HepG2 (cell line): ENCODE data around the gene NR3C2. TPM values are rescaled to one million over a fixed set of nuclear protein-coding genes. Genes with fewer than 3 reads are reported as not detected.

ENCODE experiments used
- ATAC-seq: fragments of 200-7000 bp; cut with Tn5 transposase; 3 replicates; pipeline ENCODE4 v1.9.1; 2020; ENCODE audit warnings: mild to moderate bottlenecking, moderate library complexity
- BruUV-seq: library from RNA; stranded (reverse); fragments of 400-500 nt; replicated peaks from 2 replicates; lab custom pipeline; 2021; lab: Mats Ljungman, UMichigan
- CTCF ChIA-PET: fragments of 300-600 bp; formaldehyde crosslinking; extraction: SDS; loops from one replicate; lab custom pipeline; 2021; ENCODE audit warnings: low total read pairs, inconsistent platforms, low intra/inter-chr PET ratio; lab: Yijun Ruan, JAX
- POLR2A ChIA-PET: fragments of 350-600 bp; sonication (Branson Sonifier 250); formaldehyde crosslinking; loops from one replicate; lab custom pipeline; 2020; ENCODE audit warnings: antibody characterized with exemption, inconsistent platforms; lab: Yijun Ruan, JAX
- DNase-seq: peaks from one replicate; pipeline ENCODE4 v3.0.0-alpha.2; 2015; ENCODE audit warnings: low spot score
- FAIRE-seq: peaks from 3 replicates; lab custom pipeline; 2011; peaks lifted over from hg19 to GRCh38; lab: Jason Lieb, UNC
- H2AFZ ChIP-seq: one replicate; pipeline ENCODE4 v1.6.1; 2011; ENCODE audit warnings: low read length, inconsistent platforms
- H3K27ac ChIP-seq: fragments of 300-600 bp; 3 replicates; pipeline ENCODE4 v1.8.0; 2011; ENCODE audit warnings: mixed run types, mild to moderate bottlenecking, mixed read lengths, low read length, inconsistent platforms; ENCODE audit not compliant: insufficient read depth; ENCODE audit errors: extremely low read length
- H3K27me3 ChIP-seq, 2 experiments: fragments of 200-600 bp in 1 of 2; 2 replicates in 1 of 2; 3 replicates in 1 of 2; pipeline versions ENCODE4 v1.6.0 to v1.8.0; 2011; ENCODE audit warnings: low read length in 2 of 2, mild to moderate bottlenecking in 2 of 2, moderate library complexity in 2 of 2, inconsistent platforms in 1 of 2; ENCODE audit not compliant: insufficient read depth in 2 of 2, control insufficient read depth in 1 of 2
- H3K36me3 ChIP-seq, 2 experiments: fragments of 200-600 bp in 1 of 2; replicated peaks in 1 of 2; 2 replicates in 1 of 2; 3 replicates in 1 of 2; pipeline versions ENCODE4 v1.5.1 to v1.8.0; 2011; ENCODE audit warnings: low read length in 2 of 2, inconsistent platforms in 1 of 2; ENCODE audit not compliant: insufficient read depth in 2 of 2, control insufficient read depth in 1 of 2
- H3K4me1 ChIP-seq: 2 replicates; pipeline ENCODE4 v1.5.1; 2012; ENCODE audit warnings: low read length, inconsistent platforms; ENCODE audit not compliant: insufficient read depth
- H3K4me2 ChIP-seq: 2 replicates; pipeline ENCODE4 v1.6.0; 2011; ENCODE audit warnings: low read depth, low read length, inconsistent platforms
- H3K4me3 ChIP-seq, 3 experiments: fragments of 200-600 bp in 1 of 3; sonication (generic), shearing (Covaris generic) in 1 of 3; replicated peaks in 1 of 3; 2 replicates each; pipeline ENCODE4 v1.5.1; 2011 to 2016; ENCODE audit warnings: low read length in 3 of 3, inconsistent platforms in 2 of 3, low read depth in 2 of 3, mild to moderate bottlenecking in 2 of 3, control low read depth in 1 of 3, mixed read lengths in 1 of 3; ENCODE audit not compliant: insufficient read depth in 1 of 3
- H3K79me2 ChIP-seq: one replicate; pipeline ENCODE4 v1.6.1; 2011; ENCODE audit warnings: low read length, inconsistent platforms; ENCODE audit not compliant: insufficient read depth
- H3K9ac ChIP-seq: 2 replicates; pipeline ENCODE4 v1.6.0; 2011; ENCODE audit warnings: mild to moderate bottlenecking, low read depth, low read length, inconsistent platforms; ENCODE audit not compliant: insufficient read depth
- H3K9me3 ChIP-seq: 2 replicates; pipeline ENCODE4 v1.5.1; 2012; ENCODE audit warnings: mild to moderate bottlenecking, low read length
- H4K20me1 ChIP-seq: 2 replicates; pipeline ENCODE4 v1.6.0; 2011; ENCODE audit warnings: inconsistent platforms, mild to moderate bottlenecking, low read length, moderate library complexity; ENCODE audit not compliant: insufficient read depth
- BORCS8-MEF2B ChIP-seq: sonication (generic); formaldehyde crosslinking; IDR thresholded peaks from 2 replicates; pipeline ENCODE4 v1.8.0; 2022; ENCODE audit warnings: mild to moderate bottlenecking, missing genetic modification reagents
- HNF4G ChIP-seq, 2 experiments: sonication (generic) in 1 of 2; formaldehyde crosslinking in 1 of 2; IDR thresholded peaks; 2 replicates each; pipeline versions ENCODE4 v1.4.0 to v1.6.1; 2011 to 2020; ENCODE audit warnings: borderline replicate concordance in 2 of 2, low read depth in 2 of 2, mild to moderate bottlenecking in 2 of 2, low read length in 1 of 2, missing genetic modification reagents in 1 of 2, moderate library complexity in 1 of 2
- SALL1 ChIP-seq: sonication (generic); formaldehyde crosslinking; IDR thresholded peaks from 2 replicates; pipeline ENCODE4 v1.8.0; 2022; ENCODE audit warnings: mild to moderate bottlenecking, missing genetic modification reagents
- SPEN ChIP-seq: sonication (generic); formaldehyde crosslinking; IDR thresholded peaks from 2 replicates; pipeline ENCODE4 v1.5.1; 2020; ENCODE audit warnings: low read depth, mild to moderate bottlenecking, missing genetic modification reagents
- TARDBP ChIP-seq: sonication (generic); formaldehyde crosslinking; IDR thresholded peaks from 2 replicates; pipeline ENCODE4 v1.8.0; 2022; ENCODE audit warnings: mild to moderate bottlenecking, missing genetic modification reagents
- ZBTB10 ChIP-seq: sonication (generic); formaldehyde crosslinking; IDR thresholded peaks from 2 replicates; pipeline ENCODE4 v1.4.0; 2020; ENCODE audit warnings: missing genetic modification reagents, borderline replicate concordance
- ZNF484 ChIP-seq: sonication (generic); formaldehyde crosslinking; IDR thresholded peaks from 2 replicates; pipeline ENCODE4 v1.5.1; 2020; ENCODE audit warnings: mild to moderate bottlenecking, low read depth, missing genetic modification reagents, borderline replicate concordance
- ZNF678 ChIP-seq: sonication (generic); formaldehyde crosslinking; IDR thresholded peaks from 2 replicates; pipeline ENCODE4 v1.4.0; 2020; ENCODE audit warnings: mild to moderate bottlenecking, missing genetic modification reagents
- WGBS: methylation state at CpG from one replicate; pipeline ENCODE4 v1.1.6; 2017; ENCODE audit warnings: low lambda C conversion rate; 5-methylcytosine and 5-hydroxymethylcytosine counted together
- in situ Hi-C: cut with HindIII; loops from 2 replicates; pipeline ENCODE4 v1.10.0; 2017; ENCODE audit warnings: low pct_unique_long_range_greater_than_20kb; ENCODE audit not compliant: extremely low pct_ligation_motif_present
- intact Hi-C: fragments of 100-400 bp; cut with micrococcal nuclease; formaldehyde crosslinking; loops from one replicate; pipeline ENCODE4 v1.10.0; 2022; ENCODE audit not compliant: unreplicated experiment
- polyA plus RNA-seq, 8 experiments: library from polyadenylated mRNA; depleted of rRNA in 3 of 8; stranded (reverse) in 7 of 8; unstranded in 1 of 8; fragments of >200 nt; fragmentation: Illumina TruSeq in 4 of 8; extraction: Trizol in 4 of 8; gene quantifications; 2 replicates each; pipeline versions ENCODE4 v1.2.1 to v1.2.3, GENCODE V29; 2011 to 2016; ENCODE audit warnings: low read depth in 4 of 8, missing spikeins in 1 of 8, mixed read lengths in 1 of 8; ENCODE audit not compliant: insufficient read depth in 1 of 8
- total RNA-seq, 5 experiments: library from RNA; depleted of rRNA; stranded (reverse); fragments of >200 nt; fragmentation: Illumina TruSeq; extraction: Trizol; gene quantifications; 2 replicates each; pipeline ENCODE4 v1.2.3, GENCODE V29; 2016; ENCODE audit warnings: low read depth in 1 of 5

The NR3C2 gene
- total and polyA plus RNA-seq, 2 of the 13 experiments (the other 11 are each of a cell fraction or from before 2014, with no cell fraction given): 0.26 to 0.46 TPM

- FAIRE-seq (no peak), DNase-seq (no peak), ATAC-seq (no peak)
- no peak overlapping the region for H3K4me2 ChIP-seq
- H3K9ac ChIP-seq: no peak overlapping the region
- CTCF ChIA-PET: no interaction called here
- no peaks in the 10 kb centered on the region for H3K9me3 ChIP-seq
- no TSS peak for BruUV-seq
- H3K79me2 ChIP-seq: no peaks in the 10 kb centered on the region
- POLR2A ChIA-PET: no interaction called here
- no peak overlapping the region for H3K4me3 ChIP-seq
- no peaks in the 10 kb centered on the region for H4K20me1 ChIP-seq
- no peaks in the 10 kb centered on the region for H3K4me1 ChIP-seq
- no peaks in the 10 kb centered on the region for H3K27me3 ChIP-seq
- H2AFZ ChIP-seq: no peak overlapping the region
- 71% methylated on average over 9 of the region's 9 CpGs for WGBS
- no peak overlapping the region for H3K27ac ChIP-seq
- in situ Hi-C loops (no loop called here), intact Hi-C loops (no loop called here)
- no peaks in the 10 kb centered on the region for H3K36me3 ChIP-seq
- no peak for TF ChIP-seq BORCS8-MEF2B (CRISPR knock-in tag)
- TF ChIP-seq ZBTB10 (CRISPR knock-in tag): no peak
- TF ChIP-seq TARDBP: no peak
- TF ChIP-seq SALL1 (CRISPR knock-in tag): no peak
- TF ChIP-seq ZNF484 (CRISPR knock-in tag): no peak
- no peak for TF ChIP-seq ZNF678 (CRISPR knock-in tag)
- no peak for TF ChIP-seq SPEN (CRISPR knock-in tag)
- no peak for TF ChIP-seq HNF4G (IDR thresholded peaks at IDR 0.05; ENCODE audit: borderline replicate concordance, low read depth, low read length)
- TF ChIP-seq HNF4G (CRISPR knock-in tag; IDR thresholded peaks at IDR 0.05; ENCODE audit: borderline replicate concordance, low read depth): no peak
These were observed 377.8 kb downstream of the NR3C2 start for GRCh38 chr4:148064451-148064850.
